ENCODE data around the gene ZDHHC3.

Gene ZDHHC3

DNA sequence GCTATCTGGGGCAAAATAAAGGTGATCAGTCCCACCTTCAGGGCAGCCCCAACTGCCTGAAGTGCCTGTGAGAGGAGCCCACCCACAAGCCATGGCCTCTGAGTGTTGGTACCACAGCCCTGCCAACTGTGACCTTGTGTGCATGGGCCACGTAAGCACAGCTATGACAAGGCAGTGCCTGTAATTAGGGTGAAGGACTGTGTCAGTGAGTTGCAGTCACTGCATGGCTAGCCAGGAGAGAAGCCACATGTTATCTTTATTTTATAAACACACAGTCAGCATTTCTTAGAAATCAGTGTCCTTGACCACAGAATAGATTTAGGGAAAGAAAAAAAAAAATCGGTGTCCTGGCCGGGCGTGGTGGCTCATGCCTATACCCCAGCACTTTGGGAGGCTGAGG, 24.8 kb upstream of the ZDHHC3 start:
- H3K9ac ChIP-seq (ENCODE audit: low read length) = no peak overlapping the region
- H4K20me1 ChIP-seq (ENCODE audit: insufficient read depth, low read length) = no peaks in the 10 kb centered on the region
- H2AFZ ChIP-seq (ENCODE audit: low read length) = no peak overlapping the region
- H3K27me3 ChIP-seq (ENCODE audit: insufficient read depth, low read length) = no peaks in the 10 kb centered on the region
- TF ChIP-seq, protein P1, sequence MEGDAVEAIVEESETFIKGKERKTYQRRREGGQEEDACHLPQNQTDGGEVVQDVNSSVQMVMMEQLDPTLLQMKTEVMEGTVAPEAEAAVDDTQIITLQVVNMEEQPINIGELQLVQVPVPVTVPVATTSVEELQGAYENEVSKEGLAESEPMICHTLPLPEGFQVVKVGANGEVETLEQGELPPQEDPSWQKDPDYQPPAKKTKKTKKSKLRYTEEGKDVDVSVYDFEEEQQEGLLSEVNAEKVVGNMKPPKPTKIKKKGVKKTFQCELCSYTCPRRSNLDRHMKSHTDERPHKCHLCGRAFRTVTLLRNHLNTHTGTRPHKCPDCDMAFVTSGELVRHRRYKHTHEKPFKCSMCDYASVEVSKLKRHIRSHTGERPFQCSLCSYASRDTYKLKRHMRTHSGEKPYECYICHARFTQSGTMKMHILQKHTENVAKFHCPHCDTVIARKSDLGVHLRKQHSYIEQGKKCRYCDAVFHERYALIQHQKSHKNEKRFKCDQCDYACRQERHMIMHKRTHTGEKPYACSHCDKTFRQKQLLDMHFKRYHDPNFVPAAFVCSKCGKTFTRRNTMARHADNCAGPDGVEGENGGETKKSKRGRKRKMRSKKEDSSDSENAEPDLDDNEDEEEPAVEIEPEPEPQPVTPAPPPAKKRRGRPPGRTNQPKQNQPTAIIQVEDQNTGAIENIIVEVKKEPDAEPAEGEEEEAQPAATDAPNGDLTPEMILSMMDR (IDR thresholded peaks at IDR 0.05; ENCODE audit: low read length) = no peak
- no peak for TF ChIP-seq EZH2 (IDR thresholded peaks at IDR 0.05; ENCODE audit: borderline replicate concordance, low read length)
- H3K4me3 ChIP-seq (ENCODE audit: low read depth, low read length, poor library complexity, severe bottlenecking) = no peak overlapping the region
- no peaks in the 10 kb centered on the region for H3K4me1 ChIP-seq (ENCODE audit: insufficient read depth, low read length, severe bottlenecking)
- H3K27ac ChIP-seq (ENCODE audit: low read depth, low read length, poor library complexity, severe bottlenecking) = no peak overlapping the region
- H3K4me2 ChIP-seq (ENCODE audit: low read length) = no peak overlapping the region
- H3K9me3 ChIP-seq (ENCODE audit: low read length) = peaks cover 2% of the 10 kb centered on the region; the same call in 1 of the 2 replicates
- no peaks in the 10 kb centered on the region for H3K79me2 ChIP-seq (ENCODE audit: insufficient read depth, low read length)
- no peaks in the 10 kb centered on the region for H3K9me2 ChIP-seq (ENCODE audit: low read depth, low read length)
- H3K36me3 ChIP-seq (ENCODE audit: insufficient read depth, low read length) = peaks cover 96% of the 10 kb centered on the region
- H3F3A ChIP-seq (ENCODE audit: insufficient read depth, low read length) = 0 out of 2 replicates have a peak, but pooled peaks cover 3% of the 10 kb centered on the region

DNA sequence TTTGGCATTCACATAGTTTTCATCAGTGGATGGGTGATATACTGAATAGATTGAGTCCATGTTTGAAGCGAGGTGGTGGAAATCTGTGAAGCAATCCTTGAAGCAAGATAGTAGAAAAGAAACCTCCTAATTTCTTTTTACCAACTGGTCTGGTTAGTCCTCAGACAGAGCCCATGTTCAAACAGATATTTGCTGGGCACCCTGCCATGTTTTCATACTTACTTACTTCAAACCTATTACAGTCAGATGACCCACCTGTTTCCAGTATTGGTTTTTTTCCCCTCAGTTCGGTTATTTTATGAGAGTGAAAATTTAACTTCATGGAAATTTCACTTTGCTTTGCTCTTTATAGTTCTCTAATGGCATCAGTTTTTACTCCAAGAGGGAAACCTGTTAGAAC, 23.8 kb upstream of the ZDHHC3 start:
- no peak overlapping the region for H3K4me3 ChIP-seq (ENCODE audit: low read depth, low read length, poor library complexity, severe bottlenecking)
- 0 out of 2 replicates have a peak, but pooled peaks cover 2% of the 10 kb centered on the region for H3F3A ChIP-seq (ENCODE audit: insufficient read depth, low read length)
- no peak overlapping the region for H3K4me2 ChIP-seq (ENCODE audit: low read length)
- peaks cover 2% of the 10 kb centered on the region; the same call in 1 of the 2 replicates for H3K9me3 ChIP-seq (ENCODE audit: low read length)
- TF ChIP-seq, protein P1 (IDR thresholded peaks at IDR 0.05; ENCODE audit: low read length) = no peak
- TF ChIP-seq EZH2 (IDR thresholded peaks at IDR 0.05; ENCODE audit: borderline replicate concordance, low read length) = no peak
- H3K9me2 ChIP-seq (ENCODE audit: low read depth, low read length) = no peaks in the 10 kb centered on the region
- H3K4me1 ChIP-seq (ENCODE audit: insufficient read depth, low read length, severe bottlenecking) = no peaks in the 10 kb centered on the region
- H3K9ac ChIP-seq (ENCODE audit: low read length) = no peak overlapping the region
- no peak overlapping the region for H2AFZ ChIP-seq (ENCODE audit: low read length)
- no peaks in the 10 kb centered on the region for H3K79me2 ChIP-seq (ENCODE audit: insufficient read depth, low read length)
- H3K36me3 ChIP-seq (ENCODE audit: insufficient read depth, low read length) = peaks cover 92% of the 10 kb centered on the region
- no peak overlapping the region for H3K27ac ChIP-seq (ENCODE audit: low read depth, low read length, poor library complexity, severe bottlenecking)
- H3K27me3 ChIP-seq (ENCODE audit: insufficient read depth, low read length) = no peaks in the 10 kb centered on the region
- no peaks in the 10 kb centered on the region for H4K20me1 ChIP-seq (ENCODE audit: insufficient read depth, low read length)

DNA sequence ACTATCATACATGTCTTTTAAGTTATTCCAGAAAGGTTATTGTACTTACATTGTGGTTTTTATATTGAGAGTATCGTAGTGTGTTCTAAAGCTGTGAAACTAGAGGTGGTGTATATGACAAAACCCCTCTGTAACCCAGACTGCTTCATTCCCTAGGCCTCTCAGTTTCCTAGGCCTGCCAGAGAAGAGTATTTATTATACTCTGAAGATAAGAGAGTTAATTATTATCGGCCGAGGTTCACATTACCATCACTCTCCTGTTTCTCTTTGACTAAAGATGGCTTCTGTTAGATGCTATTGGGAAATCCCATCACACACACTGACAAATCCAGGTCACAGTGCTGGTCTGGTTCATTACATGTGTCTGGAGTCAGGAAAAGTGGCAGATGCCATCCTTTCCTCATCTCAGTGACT, 20.6 kb upstream of the ZDHHC3 start:
- Histone ChIP-seq H3K79me2 (ENCODE audit: insufficient read depth, low read length) (no peaks in the 10 kb centered on the region), H3K9ac (ENCODE audit: low read length) (no peak overlapping the region), H3F3A (ENCODE audit: insufficient read depth, low read length) (no peaks in the 10 kb centered on the region), H2AFZ (ENCODE audit: low read length) (no peak overlapping the region), H3K36me3 (ENCODE audit: insufficient read depth, low read length) (peaks cover 93% of the 10 kb centered on the region), H3K4me2 (ENCODE audit: low read length) (no peak overlapping the region), H3K4me3 (ENCODE audit: low read depth, low read length, poor library complexity, severe bottlenecking) (no peak overlapping the region), H3K27me3 (ENCODE audit: insufficient read depth, low read length) (no peaks in the 10 kb centered on the region), H3K4me1 (ENCODE audit: insufficient read depth, low read length, severe bottlenecking) (no peaks in the 10 kb centered on the region), H3K27ac (ENCODE audit: low read depth, low read length, poor library complexity, severe bottlenecking) (no peak overlapping the region), H4K20me1 (ENCODE audit: insufficient read depth, low read length) (no peaks in the 10 kb centered on the region), H3K9me3 (ENCODE audit: low read length) (no peaks in the 10 kb centered on the region), H3K9me2 (ENCODE audit: low read depth, low read length) (no peaks in the 10 kb centered on the region)
- TF ChIP-seq, protein P1 (IDR thresholded peaks at IDR 0.05; ENCODE audit: low read length) = no peak
- no peak for TF ChIP-seq EZH2 (IDR thresholded peaks at IDR 0.05; ENCODE audit: borderline replicate concordance, low read length)

Data from OCI-LY1 (cell line).